Tibial artery (tissue), 4 donors: ENCODE results near the gene CNTRL.

Experiments used
- DNase-seq, 2 donors: peaks; one replicate each; pipeline ENCODE4 v3.0.0-alpha.2; 2019
- H3K27ac ChIP-seq, 2 donors: fragments of 200-600 bp; sonication (generic) in 1 of 2; 1 replicate in 1 of 2; 2 replicates in 1 of 2; pipeline ENCODE4 v1.5.1; 2018 to 2019; ENCODE audit warnings: mild to moderate bottlenecking in 1 of 2
- H3K27me3 ChIP-seq, 2 donors: fragments of 200-600 bp; sonication (generic) in 1 of 2; one replicate each; pipeline versions ENCODE4 v1.5.1 to v1.6.0; 2016 to 2019
- H3K36me3 ChIP-seq, 3 donors: fragments of 200-600 bp; sonication (generic) in 2 of 3; one replicate each; pipeline ENCODE4 v1.5.1; 2016 to 2019; ENCODE audit warnings: mild to moderate bottlenecking in 2 of 3
- H3K4me1 ChIP-seq, 4 donors: fragments of 200-600 bp; sonication (generic) in 2 of 4; 1 replicate in 3 of 4; 2 replicates in 1 of 4; pipeline ENCODE4 v1.5.1; 2016 to 2019
- H3K4me3 ChIP-seq, 2 donors: fragments of 200-600 bp; sonication (generic) in 1 of 2; 1 replicate in 1 of 2; 2 replicates in 1 of 2; pipeline ENCODE4 v1.5.1; 2018 to 2019; ENCODE audit warnings: mild to moderate bottlenecking in 2 of 2
- H3K9me3 ChIP-seq, 3 donors: fragments of 200-600 bp; sonication (generic) in 1 of 3; one replicate each; pipeline ENCODE4 v1.5.1; 2016 to 2019
- CTCF ChIP-seq, 2 experiments: fragments of 200-600 bp in 1 of 2; fragments of 450-650 bp in 1 of 2; IDR thresholded peaks; one replicate each; pipeline ENCODE4 v1.5.1; 2017 to 2019; ENCODE audit warnings: antibody characterized with exemption in 2 of 2, mild to moderate bottlenecking in 1 of 2, moderate library complexity in 1 of 2
- intact Hi-C: fragments of 100-400 bp; cut with DNase I; formaldehyde crosslinking; loops from one replicate; pipeline ENCODE4 v1.15.0; 2023; ENCODE audit warnings: low total_unique reads

Gene CNTRL

GRCh38 chr9:121182101-121182836 is 107.5 kb downstream of the CNTRL start:
- DNase-seq: no peak
- Histone ChIP-seq H3K9me3 (no peaks in the 10 kb centered on the region), H3K4me3 (no peak overlapping the region), H3K27ac (no peak overlapping the region), H3K27me3 (no peaks in the 10 kb centered on the region), H3K36me3 (peaks cover 21 to 29% (median 25%) of the 10 kb centered on the region in 3 donors), H3K4me1 (peaks cover 0 to 48% (median 18%) of the 10 kb centered on the region in 4 donors)
- no peak for TF ChIP-seq CTCF (IDR thresholded peaks at IDR 0.05)
- intact Hi-C loops: no loop called here

- no peak overlapping the region for H3K4me3 ChIP-seq
- H3K36me3 ChIP-seq: peaks cover 21 to 29% (median 25%) of the 10 kb centered on the region in 3 donors
- no peak for DNase-seq
- TF ChIP-seq CTCF (IDR thresholded peaks at IDR 0.05): no peak
- no peaks in the 10 kb centered on the region for H3K27me3 ChIP-seq
- no peak overlapping the region for H3K27ac ChIP-seq
- intact Hi-C loops: no loop called here
- peaks cover 0 to 55% (median 20%) of the 10 kb centered on the region in 4 donors for H3K4me1 ChIP-seq
- H3K9me3 ChIP-seq: no peaks in the 10 kb centered on the region
Measured at GRCh38 chr9:121182989-121183388, 108.2 kb downstream of the CNTRL start.

GRCh38 chr9:121183666-121184423 is 109.1 kb downstream of the CNTRL start:
- no peaks in the 10 kb centered on the region for H3K27me3 ChIP-seq
- H3K4me3 ChIP-seq: no peak overlapping the region
- peaks cover 0 to 61% (median 20%) of the 10 kb centered on the region in 4 donors for H3K4me1 ChIP-seq

GRCh38 chr9:121184463-121184862 is 109.7 kb downstream of the CNTRL start:
- peaks cover 16 to 29% (median 25%) of the 10 kb centered on the region in 3 donors for H3K36me3 ChIP-seq
- peaks cover 0 to 66% (median 20%) of the 10 kb centered on the region in 4 donors for H3K4me1 ChIP-seq
- no peak for TF ChIP-seq CTCF (IDR thresholded peaks at IDR 0.05)
- H3K27ac ChIP-seq: no peak overlapping the region
- no peak overlapping the region for H3K4me3 ChIP-seq
- DNase-seq: no peak
- no peaks in the 10 kb centered on the region for H3K9me3 ChIP-seq
- no peaks in the 10 kb centered on the region for H3K27me3 ChIP-seq
- intact Hi-C loops: no loop called here

More at GRCh38 chr9:121183666-121184423, 109.1 kb downstream of the CNTRL start:
- no peak for TF ChIP-seq CTCF (IDR thresholded peaks at IDR 0.05)
- H3K27ac ChIP-seq: no peak overlapping the region
- no peak for DNase-seq
- no peaks in the 10 kb centered on the region for H3K9me3 ChIP-seq
- H3K36me3 ChIP-seq: peaks cover 18 to 29% (median 25%) of the 10 kb centered on the region in 3 donors
- intact Hi-C loops: no loop called here

GRCh38 chr9:121185178-121185745 is 110.5 kb downstream of the CNTRL start:
- TF ChIP-seq CTCF (IDR thresholded peaks at IDR 0.05): no peak
- intact Hi-C loops: no loop called here
- no peaks in the 10 kb centered on the region for H3K9me3 ChIP-seq
- H3K27me3 ChIP-seq: no peaks in the 10 kb centered on the region
- DNase-seq: no peak
- no peak overlapping the region for H3K4me3 ChIP-seq
- H3K27ac ChIP-seq: no peak overlapping the region
- H3K4me1 ChIP-seq: peaks cover 0 to 74% (median 21%) of the 10 kb centered on the region in 4 donors
- peaks cover 16 to 29% (median 21%) of the 10 kb centered on the region in 3 donors for H3K36me3 ChIP-seq
